GM21390 (cell line): ENCODE results near the gene IQCE.
"Not testable (repeated sequence)": the region's sequence is repeated elsewhere in the genome, so short reads cannot be mapped to it uniquely, and the experiment has no call there.

Experiments used
- ATAC-seq: cut with Tn5 transposase; IDR thresholded peaks from one replicate; pipeline ENCODE4 v1.9.1; 2021; ENCODE audit not compliant: unreplicated experiment

The IQCE gene

DNA sequence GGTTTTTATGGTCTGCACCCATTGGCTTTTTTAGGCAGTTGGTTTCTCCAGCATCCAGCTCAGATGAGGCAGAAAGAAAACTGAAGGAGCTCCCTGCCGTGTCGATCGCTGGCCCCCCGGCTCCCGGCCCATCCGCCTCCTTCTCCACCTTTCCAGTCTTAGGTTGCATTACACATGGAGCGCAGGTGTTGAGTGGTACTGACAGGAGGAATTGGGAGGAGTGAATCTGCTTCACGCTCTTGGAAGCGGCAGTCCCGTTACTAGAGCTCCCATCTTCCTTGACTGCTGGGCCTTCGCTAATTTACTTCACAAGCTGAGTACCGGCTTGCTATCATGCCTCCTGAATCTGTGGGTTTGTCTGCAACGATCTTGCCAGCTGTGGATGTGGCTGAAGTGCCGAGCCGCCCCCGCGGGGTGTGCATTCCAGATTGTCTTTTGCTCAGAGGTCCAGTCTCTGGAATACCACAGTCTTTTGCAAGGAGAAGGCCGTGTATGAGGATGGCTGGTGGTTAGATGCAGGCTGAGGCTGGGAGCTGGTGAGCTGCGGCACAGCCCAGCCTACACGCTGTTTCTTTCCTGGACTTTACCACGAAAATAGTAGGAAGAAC lies 17.1 kb downstream of the IQCE start:
- ATAC-seq: no peak

DNA sequence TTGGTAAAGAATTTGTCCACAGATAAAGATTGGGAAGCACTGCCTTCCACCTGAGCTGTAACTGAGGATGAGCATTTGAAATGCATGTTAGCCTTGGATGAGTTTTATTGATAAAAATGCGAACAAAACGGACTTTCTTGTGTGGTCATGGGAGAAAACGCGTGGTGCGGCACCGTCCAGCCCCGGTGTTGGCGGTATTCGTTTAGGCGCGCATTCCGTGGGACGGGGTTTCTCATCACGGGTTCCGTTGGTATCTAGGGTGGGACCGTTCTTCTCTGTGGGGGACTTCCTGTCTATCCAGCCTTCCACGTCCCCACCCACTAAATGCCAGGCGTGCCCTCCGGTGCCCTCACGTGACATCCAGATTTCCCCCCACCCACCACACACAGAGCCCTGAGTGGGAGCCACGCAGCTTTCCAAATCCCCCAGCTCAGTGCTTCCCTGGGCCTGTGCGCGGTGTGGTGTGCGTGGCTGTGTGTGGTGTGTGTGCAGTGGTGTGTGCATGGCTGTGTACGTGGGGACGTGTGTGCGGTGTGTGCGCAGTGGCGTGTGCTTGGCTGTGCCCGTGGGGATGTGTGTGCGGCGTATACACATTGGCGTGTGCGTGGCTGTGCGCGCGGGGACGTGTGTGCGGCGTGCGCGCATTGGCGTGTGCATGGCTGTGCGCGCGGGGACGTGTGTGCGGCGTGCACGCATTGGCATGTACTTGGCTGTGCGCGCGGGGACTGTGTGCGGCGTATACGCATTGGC lies 18.1 kb downstream of the IQCE start:
- ATAC-seq: no peak

DNA sequence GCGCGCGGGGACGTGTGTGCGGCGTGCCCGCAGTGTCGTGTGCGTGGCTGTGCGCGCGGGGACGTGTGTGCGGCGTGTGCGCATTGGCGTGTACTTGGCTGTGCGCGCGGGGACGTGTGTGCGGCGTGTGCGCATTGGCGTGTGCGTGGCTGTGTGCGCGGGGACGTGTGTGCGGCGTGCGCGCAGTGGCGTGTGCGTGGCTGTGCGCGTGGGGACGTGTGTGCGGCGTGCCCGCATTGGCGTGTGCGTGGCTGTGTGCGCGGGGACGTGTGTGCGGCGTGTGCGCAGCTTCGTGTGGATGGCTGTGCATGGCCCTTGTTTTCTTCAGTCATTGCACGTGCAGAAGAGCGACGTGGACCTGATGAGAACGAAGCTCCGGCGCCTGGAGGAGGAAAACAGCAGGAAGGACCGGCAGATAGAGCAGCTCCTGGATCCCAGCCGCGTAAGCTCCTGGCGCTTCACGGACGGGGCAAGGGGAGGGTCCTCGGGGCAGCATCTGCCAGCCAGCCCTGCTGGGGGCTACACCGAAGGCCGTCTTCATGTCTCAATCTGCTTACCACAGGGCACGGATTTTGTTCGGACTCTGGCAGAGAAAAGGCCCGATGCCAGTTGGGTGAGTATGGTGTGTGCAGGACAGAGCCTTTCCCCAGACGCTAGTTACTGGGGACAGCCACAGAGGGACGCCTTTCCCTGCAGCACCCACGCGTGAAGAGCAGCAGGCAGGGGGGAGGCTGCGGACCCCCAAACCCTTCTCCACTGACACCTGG lies 19.3 kb downstream of the IQCE start:
- no peak for ATAC-seq

DNA sequence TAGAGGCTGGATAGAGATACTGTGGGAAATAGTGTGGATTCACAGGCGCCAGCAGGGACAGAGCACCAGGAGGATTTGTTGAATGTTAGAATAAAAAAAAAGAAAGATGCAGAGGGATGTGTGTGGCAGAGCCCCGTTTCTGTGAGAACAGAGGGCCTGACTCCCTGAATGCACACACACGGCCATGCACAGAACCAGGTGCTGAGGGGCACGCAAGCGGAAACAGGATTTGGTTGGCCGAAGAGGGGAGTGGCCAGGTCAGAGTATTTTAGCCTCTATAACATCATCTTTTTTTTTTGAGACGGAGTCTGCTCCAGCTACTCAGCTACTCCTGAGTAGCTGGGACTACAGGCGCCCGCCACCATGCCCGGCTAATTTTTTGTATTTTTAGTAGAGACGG lies 21.9 kb downstream of the IQCE start:
- no peak for ATAC-seq

DNA sequence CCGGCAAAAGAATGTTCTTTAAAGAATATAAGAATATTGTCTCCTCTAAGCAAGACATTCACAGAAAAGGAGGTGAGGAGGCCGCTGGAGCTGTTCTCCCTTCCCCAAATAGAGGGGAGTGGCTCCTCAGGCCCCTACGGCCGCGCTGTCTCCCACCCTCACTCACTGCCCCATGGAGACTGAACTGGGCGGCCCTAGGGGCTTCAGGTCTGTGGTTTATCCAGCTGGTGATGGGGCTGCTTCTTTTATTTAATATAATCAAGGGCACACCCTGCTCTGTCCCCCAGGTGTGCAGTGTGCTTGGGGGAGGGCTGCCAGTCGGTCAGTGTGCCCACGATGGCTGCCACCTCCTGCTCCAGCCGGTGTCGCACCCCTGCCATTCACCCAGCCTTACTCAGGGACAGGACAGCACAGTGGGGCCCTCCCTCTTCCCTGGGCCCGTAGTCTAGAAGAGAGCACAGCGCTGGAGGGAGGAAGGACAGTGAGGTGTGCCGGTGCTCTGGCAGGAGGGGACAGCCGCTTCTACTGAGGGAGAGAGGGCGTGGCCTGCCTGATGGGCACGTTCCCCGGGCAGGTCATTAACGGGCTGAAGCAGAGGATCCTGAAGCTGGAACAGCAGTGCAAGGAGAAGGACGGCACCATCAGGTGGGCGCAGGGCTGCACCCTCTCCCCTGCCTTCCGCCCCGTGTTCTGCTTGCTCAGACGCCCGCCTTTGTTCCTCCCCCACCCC lies 23.4 kb downstream of the IQCE start:
- no peak for ATAC-seq

DNA sequence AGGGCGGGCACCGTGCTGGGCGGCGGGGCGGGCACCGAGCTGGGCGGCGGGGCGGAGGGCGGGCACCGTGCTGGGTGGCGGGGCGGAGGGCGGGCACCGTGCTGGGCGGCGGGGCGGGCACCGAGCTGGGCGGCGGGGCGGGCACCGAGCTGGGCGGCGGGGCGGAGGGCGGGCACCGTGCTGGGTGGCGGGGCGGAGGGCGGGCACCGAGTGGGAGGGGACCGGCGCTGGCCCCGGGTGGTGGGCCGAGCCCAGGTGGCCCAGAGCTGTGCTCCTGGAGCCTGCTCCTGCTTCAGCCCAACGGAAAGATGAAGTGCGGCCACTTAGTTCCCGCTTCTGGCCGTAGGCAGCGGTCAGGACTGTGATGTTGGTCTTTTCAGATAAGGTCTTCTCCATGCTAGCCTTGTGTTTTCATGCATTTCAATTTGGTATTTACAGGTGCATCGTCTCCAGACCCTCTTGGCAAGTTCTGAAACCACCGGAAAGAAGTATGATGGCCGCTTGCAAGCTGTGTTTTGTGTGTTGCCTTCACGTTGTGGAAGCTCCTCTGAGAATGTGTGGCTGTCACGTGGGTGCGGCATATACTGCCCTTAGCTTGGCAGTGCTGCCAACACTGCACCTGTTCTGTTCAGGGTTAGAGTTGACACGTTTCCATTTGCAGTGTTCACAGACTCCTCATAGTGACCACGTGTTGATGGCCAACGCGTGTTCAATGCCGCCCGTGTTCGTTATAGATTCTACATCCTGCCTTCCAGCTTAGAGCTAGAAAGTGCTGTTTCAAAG lies 25.2 kb downstream of the IQCE start:
- ATAC-seq: no peak

DNA sequence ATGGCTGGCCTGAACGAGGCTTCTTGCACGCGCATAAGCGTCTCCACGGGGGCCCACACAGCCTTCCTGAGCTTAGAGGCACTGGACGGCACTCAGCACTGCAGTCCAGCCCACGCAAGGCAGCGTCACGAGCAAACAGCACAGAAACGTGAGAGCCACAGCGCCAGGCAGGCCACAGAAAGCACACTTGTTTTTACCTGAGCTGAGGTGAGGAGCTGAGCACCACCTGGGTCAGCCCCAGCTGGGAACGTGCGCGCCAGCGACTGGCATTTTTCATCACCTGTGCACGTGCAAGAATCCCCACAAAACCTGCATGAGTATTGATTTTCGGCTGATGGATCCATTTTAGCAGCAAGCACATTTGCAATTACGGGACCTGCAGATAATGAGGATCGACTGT lies 26.7 kb downstream of the IQCE start:
- ATAC-seq: no peak

DNA sequence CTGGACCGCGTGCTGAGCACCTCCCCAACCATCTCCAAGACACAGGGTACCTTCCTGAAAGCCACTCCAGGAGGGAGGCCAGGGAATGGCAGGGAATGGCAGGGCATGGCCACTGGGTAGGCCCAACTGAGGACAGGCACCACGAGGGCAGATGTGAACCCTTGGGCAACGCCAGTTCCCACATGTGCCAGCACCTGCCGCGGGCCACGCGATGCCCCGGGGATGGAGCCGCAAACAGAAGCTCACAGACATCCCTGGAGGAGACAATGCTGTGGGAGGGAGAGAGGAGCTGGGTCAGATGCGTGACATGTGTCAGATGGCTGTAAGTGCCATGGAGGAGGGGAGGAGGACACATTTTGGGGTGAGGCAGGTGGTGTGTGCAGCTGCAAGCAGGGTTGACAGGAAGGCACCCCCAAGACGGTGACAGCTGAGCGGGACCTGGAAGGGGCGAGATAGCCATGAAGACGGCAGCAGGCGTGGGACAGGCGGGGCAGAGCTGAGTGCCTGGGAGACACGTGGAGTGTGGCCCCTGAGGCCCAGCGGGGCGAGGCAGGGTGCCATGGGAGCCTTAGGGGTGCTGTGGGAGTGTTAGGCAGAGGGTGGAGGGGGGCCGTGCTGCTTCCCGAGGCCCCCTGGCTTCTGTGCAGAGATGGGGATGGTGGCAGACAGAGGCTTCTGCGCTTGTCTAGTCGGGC lies 27.7 kb downstream of the IQCE start:
- no peak for ATAC-seq

DNA sequence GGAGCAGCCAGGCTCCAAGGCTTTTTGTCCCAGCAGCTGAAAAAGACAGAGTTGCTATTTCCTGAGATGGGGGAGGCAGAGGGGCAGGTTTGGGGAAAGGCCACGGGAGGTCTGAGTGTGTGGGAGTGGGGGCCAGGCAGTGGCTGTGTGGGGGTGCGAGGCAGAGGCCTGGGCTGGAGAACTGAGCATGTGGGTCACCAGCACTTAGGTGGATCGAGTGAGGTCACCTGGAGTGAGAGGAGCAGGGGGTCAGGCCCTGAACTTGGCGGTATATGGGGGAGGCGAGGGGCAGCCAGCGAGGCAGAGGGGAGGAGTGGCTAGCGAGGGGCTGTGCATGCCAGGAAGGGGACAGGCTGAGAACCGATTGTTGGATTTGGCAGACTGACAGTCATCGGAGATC lies 28.4 kb downstream of the IQCE start:
- no peak for ATAC-seq

DNA sequence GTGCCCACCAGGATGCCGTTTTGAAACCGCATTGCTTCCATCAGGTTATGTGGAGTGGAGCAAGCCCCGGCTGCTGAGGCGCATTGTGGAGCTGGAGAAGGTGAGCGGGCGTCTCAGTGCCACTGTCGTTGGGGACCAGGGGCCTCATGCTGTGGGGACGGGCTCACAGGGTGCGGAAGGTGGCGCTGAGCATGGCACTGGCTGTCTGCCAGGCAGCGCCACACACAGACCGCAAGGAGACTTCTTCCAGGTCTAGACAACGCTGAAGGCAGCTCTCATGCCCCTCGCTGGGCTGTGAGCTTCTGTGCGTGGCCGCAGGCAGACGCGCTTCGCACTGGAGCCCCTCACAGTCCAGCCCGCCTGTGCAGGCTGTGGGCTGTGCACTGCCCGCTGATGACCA lies 29.0 kb downstream of the IQCE start:
- ATAC-seq: no peak

DNA sequence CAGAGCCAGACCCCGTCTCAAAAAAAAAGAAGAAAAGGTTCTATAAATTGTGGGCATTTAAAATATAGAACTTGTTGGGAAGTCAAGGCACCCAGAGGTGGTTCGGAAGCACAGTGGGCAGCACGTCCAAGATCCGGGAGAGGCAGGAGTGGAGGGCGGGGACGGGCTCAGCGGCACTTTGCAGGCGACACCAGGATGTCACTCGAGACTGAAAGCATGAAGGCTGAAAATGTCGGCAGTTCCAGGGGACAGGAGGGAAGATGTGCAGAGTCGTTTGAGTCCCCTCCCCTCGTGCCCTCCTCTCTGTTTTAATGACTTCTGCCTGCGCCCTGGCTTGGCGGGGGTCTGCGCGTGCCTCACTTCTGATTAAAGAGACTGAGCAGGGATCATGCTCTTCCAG lies 30.6 kb downstream of the IQCE start:
- no peak for ATAC-seq

DNA sequence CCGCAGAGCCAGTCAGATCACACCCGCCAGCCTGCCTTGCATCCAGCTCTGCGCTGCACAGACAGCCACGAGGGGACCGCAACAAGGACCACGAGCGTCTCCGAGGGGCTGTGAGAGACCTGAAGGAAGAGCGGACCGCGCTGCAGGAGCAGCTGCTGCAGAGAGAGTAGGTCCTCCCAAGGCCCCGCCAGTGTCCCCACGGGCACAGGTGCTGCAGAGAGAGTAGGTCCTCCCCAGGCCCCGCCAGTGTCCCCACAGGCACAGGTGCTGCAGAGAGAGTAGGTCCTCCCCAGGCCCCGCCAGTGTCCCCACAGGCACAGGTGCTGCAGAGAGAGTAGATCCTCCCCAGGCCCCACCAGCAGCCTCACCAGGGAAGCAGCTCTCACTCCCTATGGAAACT lies 31.2 kb downstream of the IQCE start:
- ATAC-seq: not testable (repeated sequence)

DNA sequence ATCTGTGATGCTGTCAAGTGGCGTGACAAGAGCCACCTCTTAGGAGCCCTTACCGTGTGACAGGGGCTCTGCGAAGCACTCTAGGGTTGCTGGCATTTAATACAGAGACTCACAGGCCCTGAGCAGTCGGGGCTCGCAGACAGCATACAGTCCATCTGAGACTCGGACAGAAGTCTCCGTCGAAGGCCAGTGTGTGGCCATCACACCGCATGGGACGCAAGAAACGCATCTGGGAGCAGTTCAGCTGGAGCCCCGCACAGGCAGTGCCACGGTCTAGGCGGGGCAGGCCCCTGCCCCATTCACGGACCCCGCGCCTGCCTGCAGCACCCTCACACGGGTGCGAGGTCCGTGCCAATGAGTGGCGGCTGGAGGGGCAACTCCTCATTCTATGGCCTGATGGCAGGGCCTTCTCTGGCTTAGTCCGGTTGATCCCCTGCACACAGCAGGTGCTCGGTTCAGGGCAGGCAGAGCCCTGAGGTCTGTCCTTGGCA lies 33.6 kb downstream of the IQCE start:
- no peak for ATAC-seq

DNA sequence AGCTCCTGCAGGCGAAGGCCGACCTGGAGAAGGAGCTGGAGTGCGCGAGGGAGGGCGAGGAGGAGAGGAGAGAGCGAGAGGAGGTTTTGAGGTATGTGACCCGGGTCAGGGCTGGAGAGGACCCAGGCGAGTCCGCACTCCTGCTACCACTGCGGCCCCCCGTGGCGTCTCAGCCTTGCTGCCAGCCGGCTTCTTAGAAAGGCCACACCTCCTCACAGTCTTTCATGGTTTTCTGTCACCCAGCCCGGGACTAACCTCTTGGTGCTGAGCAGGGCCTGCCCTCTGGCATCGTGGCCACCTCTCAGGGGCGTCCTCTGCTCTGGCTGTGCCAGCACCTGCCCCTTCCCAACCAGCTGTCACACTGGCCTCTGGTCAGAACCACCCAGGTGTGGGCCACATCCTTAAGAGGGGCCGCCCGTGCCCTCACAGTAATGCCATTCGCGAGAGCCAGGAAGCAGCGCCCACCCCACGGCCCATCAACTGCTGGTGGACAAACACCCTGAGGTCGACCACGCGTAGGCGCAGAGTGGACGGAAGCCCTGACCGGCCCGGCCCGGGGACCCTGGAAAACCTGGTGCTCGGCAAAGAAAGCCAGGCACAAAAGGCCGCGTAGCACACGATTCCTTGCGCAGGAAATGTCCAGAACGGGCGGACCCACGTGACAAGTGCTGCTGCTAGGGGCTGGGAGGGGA lies 34.4 kb downstream of the IQCE start:
- no peak for ATAC-seq

DNA sequence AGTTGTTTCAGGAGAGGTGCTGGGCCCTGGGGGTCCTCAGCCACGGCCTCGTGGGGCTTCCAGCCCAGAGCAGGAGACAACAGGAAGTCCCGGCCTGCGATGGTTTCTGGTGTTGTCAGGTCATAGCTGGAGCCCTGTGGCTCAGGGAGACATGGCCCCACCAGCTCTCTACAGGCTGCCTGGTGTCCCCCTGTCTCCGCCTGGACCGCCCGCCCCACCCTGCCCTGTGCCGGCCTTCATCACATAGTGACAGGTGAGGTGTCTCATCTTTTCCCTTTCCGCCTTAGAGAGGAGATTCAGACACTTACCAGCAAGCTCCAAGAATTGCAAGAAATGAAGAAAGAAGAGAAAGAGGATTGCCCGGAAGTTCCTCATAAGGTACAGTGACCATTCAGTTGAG lies 35.8 kb downstream of the IQCE start:
- no peak for ATAC-seq

DNA sequence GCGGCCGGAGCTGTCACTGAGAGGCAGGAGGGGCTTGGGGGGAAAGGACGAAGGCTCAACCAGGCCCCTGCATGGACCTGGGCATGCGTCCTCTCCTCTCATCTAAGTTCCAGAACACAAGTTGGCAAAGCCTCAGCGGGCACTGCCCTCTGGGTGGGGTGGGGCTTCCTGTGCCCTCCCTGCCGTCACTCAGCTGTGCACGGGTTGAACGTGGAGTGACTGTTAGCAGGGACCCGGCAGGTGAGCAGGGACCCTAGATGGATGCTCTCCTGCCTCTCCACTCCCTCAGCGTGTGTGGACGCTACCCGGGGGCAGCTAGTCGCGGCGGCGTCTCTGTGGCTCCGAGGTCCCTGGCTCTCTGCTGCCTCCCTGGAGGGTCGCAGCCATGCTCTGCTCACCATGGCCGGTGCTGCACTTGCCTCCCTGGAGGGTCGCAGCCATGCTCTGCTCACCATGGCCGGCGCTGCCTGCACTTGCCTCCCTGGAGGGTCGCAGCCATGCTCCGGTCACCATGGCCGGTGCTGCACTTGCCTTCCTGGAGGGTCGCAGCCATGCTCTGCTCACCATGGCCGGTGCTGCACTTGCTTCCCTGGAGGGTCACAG lies 36.6 kb downstream of the IQCE start:
- ATAC-seq: no peak

DNA sequence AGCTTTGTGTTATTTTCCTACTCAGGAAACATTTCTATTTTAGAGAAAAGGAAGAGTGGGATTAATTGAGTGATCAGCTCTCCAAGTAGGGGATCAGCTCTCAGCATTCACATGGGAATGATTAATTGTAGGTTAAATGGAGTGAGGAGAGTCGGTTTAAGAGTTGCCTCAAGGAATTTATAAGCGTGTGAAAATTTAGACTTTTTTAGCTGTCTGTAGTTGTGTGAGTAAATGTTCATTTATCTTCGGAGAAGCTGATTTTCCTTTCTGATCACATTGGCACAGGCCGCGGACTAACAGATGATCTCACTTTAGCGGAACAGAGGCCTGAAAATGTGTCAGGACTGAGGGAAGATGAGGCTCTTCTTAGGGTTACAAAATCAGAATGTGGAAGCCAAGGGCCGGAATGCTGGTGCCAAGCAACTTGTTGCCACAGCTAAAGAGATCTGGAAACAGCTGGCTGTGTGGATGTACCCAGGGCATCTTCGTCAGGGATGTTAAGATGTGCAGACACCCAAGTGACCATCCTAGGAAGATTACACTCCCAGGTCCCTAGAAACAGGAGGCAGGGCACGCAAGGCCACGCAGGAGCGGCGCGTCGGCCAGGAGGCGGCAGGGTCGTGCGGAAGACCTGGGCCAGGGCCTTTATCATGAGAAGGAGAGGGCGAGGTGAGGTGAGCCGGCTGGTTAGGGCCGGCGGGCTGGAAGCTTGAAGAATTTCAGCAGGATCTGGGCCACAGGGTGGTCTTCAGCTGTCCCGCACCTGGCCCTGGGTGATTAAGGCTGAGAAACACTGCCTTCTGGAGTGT lies 37.9 kb downstream of the IQCE start:
- no peak for ATAC-seq

DNA sequence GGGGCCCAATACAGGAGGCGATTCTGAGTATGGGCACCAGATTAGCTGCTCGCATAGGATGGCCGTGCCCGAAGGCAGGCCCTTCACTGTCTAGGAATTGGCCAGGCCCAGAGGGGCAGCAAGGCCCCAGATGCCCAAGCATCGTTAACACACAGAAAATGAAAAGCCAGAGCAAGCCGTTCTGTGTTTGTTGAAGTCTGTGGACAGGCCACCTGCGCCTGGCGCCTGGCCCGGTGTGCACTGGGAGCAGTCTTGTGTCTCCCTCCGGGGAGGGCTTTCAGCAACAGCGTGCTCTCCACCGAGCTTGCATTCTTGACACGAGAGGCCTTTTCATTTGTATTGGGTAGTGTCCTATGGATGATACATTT lies 38.5 kb downstream of the IQCE start:
- no peak for ATAC-seq
